GM19463 (cell line): ENCODE data around the gene RAI1.

Experiments
- ATAC-seq: cut with Tn5 transposase; IDR thresholded peaks from one replicate; pipeline ENCODE4 v1.9.1; 2021; ENCODE audit warnings: mild to moderate bottlenecking, moderate library complexity; ENCODE audit not compliant: unreplicated experiment

Gene RAI1

DNA sequence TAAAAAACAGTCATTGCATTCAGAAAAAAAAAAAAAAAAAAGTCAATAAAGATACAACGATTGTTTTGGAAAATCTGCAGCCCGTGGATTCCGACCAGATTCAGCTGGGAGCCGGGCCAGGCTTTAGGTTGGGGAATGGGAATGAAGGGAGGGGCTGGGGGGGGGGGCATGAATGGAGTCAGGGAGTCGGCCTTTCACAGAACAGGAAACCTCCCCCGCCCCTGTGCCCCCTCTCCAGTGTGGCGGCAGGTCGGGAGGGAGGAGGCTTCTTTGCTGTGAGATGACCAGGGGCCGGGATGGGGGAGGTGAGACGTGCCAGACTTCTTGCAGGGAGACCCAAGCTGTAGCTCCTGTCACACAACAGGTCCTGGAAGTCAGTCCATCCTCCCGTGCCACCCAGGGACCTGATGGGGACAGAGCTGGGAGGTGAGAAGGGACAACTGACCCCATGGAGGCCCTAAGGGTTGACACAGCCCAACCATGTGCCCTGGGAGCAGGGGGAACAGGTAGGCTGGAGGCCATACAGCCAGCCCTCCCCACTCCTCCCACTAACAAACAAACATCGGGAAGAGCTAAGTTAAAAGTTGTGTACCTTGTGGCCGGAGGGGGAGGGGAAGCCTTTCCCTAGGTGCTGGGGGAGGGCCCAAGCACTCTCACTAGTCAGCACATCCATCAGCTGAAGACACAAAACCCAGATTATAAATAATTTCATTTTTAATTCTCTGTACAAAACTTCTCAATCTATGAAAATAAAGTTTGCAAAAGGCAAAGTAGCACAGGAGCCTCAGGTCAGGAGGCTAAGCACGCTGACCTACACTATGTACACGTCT lies 130.3 kb downstream of the RAI1 start:
- ATAC-seq, result no peak

DNA sequence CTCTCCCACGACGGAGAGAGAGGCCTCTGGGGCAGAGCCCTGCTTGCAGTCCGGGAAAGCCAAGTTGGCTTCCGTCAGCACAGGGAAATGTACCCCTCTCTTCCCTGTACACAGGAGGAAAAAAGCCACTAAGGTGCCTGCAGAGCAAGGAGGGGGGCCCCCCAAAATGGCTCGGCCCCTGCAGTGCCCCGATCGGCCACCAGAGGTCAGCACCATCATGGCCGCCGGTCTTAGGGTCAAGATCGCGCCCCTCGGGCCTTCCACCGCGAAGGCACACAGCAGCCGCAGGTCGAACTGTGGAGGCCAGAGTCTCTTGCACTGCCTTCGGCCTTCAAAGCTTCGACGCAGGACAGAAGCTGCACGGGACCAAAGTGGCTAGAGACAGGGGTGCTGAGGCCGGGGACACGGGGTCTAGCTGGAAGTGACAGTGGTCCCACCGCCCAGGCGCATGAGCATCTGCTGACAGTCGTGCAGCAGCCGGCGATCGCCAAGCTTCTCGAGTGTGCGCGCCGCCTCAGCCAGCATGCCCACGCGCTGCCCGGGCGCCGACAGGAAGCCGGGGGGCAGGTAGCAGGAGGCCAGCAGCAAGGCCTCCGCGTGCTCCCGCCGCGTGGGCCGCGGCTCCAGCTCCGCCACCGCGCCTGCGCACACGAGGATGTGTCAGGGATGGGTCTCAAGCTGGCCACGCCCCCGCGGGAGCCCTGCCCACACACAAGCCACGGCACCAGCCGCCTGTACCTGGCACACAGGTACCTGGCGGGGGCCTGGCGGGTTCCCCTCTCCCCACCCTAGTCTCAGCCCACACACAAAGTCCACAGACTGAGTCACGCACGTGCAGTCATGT lies 131.2 kb downstream of the RAI1 start:
- ATAC-seq, result no peak

DNA sequence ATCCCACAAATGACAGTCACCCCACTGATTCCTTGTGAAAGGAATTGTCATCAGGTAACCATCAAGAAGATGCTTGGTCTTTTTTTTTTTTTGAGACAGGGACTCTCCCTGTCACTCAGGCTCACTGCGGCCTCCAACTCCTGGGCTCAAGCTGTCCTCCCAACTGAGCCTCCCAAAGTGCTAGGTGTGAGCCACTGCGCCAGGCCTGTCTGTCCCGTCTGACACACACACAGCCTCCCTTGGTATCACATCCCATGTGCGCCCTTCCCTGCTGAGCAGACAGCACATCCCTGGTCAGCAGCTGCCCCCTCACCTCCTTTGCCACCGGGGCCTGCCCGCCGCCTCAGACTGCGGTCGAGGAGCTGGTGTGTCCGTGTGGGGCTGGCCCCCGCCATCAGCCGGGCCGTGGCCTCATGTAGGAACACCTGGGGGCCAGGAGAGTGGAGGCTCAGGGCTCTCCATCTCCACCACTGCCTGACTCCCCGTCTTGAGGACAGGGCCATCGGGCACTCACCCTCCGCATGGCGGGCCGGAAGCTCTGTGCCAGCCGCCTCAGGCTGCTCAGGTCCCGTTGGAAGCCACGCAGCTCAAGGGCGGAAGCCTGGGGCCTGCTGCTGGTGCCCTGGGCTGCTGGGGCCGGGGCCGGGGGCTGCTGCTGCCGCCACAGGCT lies 131.9 kb downstream of the RAI1 start:
- ATAC-seq, result no peak

DNA sequence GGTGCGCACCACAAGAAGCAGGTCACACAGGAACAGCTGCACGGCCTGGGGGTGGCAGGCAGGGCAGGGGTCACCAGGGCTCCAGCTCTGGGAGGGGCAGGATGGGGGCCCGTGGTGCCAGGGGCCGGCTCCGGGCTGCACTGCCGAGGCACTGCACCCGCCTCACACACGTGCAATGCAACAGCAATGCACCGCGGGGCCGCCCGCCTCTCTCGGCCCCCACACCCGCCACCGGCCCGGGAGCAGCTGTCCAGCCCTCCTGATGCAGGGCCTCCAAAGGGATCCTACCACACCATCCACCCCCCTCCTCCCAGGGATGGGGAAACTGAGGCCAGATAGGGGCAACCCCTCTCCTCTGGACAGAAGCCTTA lies 132.5 kb downstream of the RAI1 start:
- no peak for ATAC-seq

DNA sequence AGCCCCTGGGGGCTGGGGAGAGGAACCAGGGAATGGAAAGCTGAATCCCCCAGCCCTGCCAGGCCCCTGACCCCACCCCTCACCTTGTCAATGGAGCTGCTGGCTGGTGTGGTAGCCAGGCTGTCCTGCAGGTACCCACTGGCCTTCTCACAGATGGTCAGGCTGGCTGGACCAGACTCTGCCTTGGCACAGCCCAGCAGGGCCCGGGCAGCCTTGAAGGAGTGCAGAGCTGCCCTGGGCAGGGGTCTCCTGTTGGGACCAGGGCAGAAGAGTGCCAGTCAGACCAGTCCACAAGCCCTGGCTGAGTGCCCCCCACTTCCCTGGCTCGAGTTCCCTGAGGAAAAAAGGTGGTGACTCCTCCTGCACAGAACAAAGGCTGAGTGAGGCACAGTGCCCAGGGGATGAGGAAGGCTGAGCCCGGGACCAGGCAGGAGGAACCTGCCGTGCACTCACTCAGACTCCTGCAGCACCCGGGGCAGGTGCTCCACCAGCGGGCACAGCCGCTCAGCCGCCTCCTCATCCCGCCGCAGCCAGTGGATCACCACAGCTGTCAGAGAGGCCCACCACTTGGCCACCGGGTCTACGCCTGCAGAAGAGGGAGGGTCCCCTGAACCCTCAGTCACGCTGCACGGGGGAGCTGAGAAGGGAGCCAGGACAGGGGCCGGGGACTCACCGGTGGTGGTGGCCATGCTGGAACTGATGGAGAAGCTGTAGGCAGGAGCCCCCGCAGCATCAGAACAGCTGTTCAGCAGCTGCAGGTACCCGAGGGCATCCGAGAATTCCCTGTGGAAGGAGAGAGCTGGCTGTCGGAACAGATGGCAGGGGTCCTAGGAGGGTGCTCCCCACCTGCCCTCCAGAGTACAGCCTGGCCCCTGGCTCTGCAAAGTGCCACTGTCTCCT lies 133.2 kb downstream of the RAI1 start:
- ATAC-seq, result no peak

DNA sequence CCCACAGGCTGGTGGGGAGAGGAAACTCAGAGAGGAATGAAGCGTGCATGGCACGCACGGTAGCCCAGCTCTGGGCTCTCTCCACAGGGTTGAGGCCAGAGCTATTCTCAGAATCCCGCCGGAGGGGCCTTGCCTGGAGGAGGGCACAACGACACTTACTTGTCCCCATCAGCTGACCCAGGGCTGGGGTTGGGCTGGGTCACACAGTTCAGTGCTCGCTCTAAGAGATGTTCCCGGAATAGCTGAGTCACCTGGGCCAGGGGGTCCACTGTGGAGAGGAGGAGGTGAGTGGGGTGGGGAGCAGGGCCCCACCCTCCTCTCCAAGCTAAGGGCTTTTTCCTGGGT lies 133.8 kb downstream of the RAI1 start:
- no peak for ATAC-seq

DNA sequence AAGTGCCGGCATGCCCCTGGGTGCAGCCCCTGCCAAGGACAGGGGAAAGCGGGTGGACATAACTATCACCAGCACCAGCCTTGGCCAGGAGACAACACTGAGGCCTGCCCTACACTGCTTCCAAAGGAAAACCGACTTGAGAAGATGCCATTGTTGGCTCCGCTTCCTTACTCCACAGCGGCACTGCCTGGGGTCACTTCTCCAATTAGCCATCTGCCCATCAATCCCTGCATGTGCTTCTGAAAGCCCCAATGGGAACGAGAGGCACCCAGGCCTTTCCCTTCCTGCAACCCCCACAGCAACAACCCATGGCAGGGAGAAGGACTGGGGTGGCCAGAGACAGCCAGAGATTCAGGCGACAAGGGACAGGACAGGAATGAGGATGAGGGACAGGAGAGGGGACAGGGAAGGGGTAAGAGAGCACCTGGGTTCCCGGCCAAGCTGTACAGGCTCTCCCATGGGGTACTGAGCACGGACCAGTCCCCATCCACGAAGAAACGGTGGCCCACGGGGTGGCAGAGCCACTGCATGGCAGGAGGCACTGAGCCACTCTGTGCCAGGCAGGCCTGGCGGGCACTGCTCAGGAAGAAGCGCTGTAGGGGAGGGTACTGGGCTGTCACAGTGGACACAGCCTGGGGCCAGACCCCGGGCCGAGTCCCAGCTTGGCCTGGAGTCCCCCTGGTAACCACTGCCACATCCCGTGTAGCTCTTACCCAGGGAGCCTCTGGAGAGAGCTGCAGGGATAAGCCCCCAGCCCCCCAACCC lies 134.4 kb downstream of the RAI1 start:
- no peak for ATAC-seq

DNA sequence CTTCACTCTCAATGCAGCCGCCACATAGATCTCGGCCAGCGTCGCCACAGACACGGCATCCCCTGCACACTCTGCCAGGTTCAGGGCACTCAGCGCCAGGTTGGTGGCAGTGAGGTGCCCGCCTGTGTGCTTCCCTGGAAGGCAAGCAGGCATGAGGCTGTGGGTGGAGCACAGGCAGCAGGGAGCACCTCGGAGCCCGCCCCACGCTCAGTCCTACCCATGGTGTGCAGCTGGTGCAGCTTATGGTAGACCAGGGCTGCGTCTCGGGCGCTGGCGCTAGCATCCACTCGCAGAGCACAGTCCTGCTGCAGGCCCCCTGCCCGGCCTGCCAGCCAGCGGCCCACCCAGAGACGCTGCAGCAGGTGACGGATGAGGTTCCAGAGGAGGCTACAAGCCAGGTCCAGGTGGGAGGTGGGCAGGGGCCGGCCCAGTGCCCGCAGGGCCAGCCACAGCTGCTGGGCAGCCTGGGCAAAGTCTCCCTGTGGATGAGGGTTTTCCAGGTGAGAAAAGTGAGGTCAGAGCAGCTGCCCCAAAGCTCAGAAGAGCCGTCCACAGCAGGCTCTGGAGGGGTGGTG lies 135.1 kb downstream of the RAI1 start:
- ATAC-seq, result no peak

DNA sequence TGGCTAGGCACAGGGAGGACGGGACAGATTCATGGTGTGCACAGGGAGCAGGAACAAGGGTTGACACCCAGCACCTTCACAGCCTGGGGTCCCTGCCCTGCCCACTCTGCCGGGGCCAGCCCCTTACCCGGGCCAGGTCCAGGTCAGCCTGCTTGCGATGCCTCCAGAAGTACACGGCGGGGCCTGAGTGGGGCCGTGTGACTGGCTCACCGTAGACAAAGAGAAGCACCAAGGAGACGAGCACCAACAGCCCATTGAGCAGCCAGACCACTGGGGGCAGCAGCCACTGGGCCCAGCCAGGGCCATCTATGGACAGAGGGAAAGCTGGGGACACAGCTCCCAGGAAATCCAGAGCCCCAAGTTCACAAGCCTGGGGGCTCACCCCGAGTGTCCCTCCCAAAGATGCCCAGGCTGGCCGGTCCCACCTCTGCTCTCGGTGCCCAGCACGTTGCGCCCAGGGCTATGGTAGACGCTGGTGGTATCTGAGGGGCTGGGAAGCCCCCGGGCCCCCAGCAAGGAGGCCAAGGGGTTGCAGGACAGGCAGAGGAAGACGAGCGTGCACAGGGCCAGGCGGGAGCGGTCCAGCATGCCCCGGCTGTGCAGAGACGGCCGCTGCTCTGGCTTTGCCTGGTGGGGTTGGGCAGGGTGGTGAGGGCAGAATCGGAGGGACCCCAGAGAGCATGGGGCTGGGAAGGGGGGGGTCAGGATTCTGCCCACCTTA lies 135.7 kb downstream of the RAI1 start:
- no peak for ATAC-seq

DNA sequence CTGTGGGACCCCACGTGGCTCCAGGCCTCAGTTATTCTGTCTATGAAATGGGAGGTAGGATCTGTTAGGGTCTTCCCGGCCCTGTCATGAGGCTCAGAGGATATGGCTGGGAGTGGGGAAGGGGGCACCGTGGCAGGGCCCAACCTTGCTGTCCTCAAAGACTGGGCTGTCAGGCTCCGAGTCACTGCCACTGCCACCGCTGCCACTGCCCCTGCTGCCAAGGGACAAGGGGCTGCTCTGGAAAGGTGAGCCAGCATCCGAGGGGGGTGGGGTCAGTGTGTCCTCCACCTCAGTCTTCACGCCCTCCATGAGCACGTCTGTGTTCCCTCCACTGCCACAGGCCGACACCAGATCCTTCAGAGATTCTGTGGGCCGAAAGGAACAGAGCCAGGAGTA lies 136.3 kb downstream of the RAI1 start:
- no peak for ATAC-seq

DNA sequence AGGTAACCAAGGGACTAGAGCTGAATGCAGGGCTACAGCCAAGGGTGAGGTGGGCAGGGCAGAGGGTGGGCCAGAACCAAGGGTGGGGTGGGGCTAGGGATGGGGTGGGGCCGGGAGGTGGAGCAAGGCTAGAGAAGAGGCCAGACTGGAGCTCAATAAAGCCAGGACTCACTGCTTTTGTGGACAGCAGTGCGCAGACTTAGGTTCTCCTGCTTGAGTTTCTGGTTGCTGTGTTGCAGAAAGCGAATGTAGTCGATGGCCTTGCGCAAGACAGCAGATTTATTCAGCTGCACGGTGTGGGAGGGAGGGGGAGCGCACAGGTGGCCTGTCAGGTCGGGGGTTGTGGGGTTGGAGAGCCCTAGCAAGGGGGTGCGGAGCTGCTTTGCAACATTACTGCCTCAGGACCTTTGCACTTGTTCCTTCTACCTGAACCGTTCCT lies 136.8 kb downstream of the RAI1 start:
- no peak for ATAC-seq

DNA sequence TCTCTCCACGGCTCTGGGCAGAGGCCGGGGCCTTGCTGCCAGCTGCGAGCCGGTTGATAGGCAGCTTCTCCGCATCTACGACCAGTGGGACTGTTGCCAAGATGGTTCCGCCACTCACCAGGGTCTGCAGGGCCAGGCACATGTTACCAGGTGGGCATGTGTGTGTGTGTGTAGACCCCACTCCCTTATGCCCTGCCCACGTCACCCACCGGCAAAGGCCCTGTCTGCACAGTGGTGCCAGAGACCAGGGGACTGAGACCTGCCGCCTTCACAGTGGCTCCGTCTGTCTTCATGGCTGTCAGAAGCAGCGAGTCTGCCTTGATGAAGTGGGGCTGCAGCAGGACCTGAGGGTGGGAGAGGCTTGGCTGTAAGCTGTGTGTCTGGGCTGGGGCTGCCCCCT lies 137.9 kb downstream of the RAI1 start:
- ATAC-seq, result no peak

DNA sequence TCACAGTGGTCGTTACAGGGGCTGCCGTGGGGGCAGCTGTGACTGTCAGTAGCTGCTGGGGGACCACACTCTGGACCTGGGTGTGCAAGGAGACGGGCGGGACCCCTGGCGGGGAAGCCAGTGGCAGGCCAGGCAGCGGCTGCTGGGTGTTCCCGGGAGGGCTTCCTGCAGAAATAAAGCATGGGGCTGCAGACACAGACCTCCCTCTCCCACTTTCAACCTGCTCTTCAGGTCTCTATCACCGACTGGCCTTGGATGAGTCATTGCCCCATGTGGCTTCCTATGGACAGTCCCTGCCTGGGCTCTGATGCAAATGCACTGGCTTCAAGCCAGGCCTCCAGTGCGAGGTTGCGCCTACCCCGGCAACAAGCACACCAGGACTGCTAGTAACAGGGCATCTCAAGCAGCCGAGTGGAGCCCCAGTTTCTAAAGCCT lies 138.3 kb downstream of the RAI1 start:
- peak; percentile 48 for ATAC-seq

DNA sequence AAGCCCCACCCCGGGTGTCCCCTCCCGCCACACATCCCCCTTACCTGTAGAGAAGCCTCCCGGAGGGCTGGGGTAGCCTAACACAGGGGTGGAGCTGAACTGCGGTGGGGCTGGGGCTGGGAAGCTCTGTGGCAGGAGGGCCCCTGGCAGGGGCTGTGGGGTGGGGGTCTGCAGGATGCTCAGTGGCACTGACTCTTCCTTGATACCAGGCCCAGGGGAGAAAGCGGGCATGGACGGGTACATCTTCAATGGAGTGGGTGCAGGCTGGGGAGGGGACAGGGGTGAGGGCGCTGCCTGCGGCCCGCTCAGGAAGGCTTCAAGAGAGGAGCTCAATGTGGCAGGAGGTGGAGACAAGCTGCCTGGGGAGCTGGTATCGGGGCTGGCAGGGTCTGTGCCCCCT lies 138.8 kb downstream of the RAI1 start:
- no peak for ATAC-seq

DNA sequence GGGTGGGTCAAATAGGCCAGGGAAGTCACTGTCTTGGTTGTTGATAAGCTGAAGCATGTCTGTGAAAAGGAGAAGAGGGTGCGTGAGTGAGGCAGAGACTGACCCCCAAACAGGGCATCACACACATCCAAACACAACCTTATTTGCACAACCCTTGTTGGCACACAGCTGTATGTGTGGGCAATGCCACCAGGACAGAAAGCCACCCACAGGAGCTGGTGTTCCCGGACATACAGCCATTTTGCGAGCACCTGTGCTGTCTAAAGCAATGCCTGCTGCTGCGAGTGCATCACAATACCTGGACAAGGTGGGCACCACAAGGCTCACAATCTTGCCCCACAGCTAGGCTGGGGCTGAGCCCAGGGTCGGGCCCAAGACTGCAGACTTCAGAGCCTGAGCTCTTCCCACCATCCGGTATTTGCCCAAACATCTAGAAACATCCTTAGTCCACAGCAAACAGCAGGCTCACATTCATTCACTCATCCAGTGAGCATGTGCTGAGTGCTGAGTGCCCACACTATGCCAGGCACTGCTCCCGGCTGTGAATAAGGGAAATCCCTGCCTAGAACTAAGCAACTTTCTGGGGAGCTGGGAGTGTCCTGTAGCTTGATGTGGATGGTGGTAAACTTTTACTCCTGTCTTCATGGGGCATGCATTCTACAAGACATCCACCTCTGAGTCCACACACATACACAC lies 139.4 kb downstream of the RAI1 start:
- no peak for ATAC-seq

DNA sequence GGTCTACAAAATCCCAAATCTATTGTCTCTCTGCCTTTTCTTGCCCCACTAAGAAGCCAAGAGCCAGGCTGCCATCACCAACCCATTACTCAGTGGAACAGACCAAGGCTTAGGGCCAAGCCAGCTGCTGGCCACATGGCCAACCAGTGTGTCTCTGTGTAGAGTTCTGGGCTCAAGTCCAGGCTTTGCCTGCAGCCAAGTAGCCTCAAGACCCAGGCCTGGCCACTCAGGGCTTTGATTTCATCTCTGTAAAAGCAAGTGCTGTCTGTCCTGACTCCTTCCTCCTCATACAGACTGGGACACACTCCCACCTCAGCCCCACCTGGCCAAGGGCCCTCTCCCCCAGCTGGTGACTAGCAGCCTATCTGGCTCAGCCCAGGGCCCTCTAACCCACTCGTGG lies 140.9 kb downstream of the RAI1 start:
- ATAC-seq, result no peak

DNA sequence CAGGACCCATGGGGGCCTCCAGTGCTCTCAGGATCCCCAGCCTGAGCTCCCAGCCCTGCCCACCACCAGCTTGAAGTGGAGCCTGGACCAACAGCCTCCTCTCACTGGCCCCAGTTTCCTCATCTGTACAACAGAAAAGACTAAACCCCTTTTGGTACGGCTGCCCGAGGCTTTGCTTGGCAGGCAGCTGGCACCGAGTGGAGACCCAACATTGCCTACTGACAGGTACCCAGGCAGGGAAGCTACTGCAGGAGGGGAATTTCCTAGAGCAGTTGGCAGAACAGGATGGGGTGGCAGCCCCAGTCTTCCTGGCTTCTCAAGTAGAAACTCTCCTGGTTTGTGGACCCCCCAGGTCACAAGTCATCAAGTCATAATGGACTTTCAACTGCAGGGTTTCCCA lies 141.4 kb downstream of the RAI1 start:
- no peak for ATAC-seq

DNA sequence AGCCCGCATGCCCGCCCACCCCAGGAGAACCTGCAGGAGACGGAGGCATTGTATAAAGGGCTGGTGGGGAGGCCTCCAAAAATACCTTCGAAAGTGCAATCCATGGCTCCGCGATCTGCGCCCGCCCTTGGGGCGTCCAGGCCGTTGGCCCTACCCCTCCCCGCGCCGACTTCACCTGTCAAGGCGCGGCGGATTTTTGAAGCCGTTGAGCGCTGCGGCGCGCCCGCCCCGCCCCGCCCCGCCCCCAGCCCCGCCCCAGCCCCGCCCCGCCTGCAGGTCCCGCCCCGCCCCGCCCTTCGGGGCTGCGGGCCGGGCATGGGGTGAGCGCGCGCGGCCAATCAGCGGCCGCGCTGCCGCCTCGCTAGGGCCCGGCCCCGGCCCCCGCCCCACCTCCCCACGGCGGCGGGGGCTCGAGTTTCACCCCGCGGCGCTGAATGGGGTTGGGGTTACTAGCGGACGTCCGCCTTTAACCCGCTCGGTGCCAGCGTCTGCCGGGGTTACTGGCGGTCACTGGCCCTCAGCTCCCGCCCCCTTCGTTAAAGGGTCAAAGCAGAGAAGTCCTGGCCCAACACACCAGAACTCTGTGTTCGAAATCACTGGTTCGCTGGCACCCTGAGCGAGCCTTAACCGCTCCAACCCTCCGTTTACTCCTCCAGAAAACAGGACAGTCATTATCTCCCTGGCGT lies 142.3 kb downstream of the RAI1 start:
- ATAC-seq, result peak; percentile 83
